ENCODE measurements around the gene ZNF74. TPM values are rescaled to one million over a fixed set of nuclear protein-coding genes. Genes with fewer than 3 reads are reported as not detected.
A peak's percentile ranks its signal among the peaks of the same experiment; 100 is the strongest.

ZNF74 gene
- total RNA-seq, 1 donor from 2014 or later: 54.2 TPM

DNA sequence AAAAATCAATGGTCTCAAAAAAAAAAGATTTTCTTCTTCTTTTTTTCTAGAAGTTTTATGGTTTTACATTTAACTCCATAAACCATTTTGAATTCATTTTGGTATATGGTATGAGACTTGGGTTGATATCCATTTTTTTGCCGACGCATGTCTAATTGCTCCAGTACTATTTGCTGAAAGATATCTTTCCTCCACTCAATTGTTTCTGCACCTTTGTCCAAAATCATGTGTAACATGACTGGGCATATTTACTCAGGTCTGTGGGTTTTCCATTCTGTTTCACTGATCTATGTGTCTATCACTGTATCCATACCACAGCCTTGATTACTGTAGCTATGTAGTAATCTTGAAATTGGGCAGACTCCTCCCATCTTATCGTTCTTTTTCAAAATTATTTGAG is 59.3 kb downstream of the ZNF74 start:
- no peak overlapping the region for H3K4me3 Mint-ChIP-seq
- no peak overlapping the region for H3K27ac Mint-ChIP-seq (ENCODE audit: unreplicated experiment)
- H3K36me3 Mint-ChIP-seq (ENCODE audit: low read depth): peaks cover 8% of the 10 kb centered on the region
- peaks cover 11% of the 10 kb centered on the region for H3K4me1 Mint-ChIP-seq
- no peaks in the 10 kb centered on the region for H3K9me3 Mint-ChIP-seq
- TF ChIP-seq, protein P1, sequence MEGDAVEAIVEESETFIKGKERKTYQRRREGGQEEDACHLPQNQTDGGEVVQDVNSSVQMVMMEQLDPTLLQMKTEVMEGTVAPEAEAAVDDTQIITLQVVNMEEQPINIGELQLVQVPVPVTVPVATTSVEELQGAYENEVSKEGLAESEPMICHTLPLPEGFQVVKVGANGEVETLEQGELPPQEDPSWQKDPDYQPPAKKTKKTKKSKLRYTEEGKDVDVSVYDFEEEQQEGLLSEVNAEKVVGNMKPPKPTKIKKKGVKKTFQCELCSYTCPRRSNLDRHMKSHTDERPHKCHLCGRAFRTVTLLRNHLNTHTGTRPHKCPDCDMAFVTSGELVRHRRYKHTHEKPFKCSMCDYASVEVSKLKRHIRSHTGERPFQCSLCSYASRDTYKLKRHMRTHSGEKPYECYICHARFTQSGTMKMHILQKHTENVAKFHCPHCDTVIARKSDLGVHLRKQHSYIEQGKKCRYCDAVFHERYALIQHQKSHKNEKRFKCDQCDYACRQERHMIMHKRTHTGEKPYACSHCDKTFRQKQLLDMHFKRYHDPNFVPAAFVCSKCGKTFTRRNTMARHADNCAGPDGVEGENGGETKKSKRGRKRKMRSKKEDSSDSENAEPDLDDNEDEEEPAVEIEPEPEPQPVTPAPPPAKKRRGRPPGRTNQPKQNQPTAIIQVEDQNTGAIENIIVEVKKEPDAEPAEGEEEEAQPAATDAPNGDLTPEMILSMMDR (conservative IDR thresholded peaks at IDR 0.05): no peak
- H3K27me3 Mint-ChIP-seq (ENCODE audit: low read depth): no peaks in the 10 kb centered on the region
- no peak for DNase-seq (ENCODE audit: low read depth, low spot score)

DNA sequence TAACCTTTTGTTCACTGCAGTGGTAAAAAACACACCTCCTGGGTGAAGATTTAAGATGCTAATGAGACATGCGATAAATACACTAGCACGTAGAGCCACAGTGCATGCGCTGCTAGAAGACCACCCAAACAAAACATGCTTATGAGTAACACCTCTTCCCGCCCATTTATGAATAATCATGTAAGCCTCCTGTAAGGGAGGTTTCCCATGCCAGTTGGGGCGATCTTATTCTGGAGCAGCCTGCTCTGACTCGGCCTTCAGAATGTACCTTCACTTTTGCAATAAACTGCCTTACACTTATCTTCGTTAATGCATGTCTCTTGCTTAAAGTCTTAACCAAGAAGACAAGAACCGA is 61.7 kb downstream of the ZNF74 start:
- TF ChIP-seq, protein P1 (conservative IDR thresholded peaks at IDR 0.05): no peak
- Mint-ChIP-seq H3K27ac (ENCODE audit: unreplicated experiment) (no peak overlapping the region), H3K36me3 (ENCODE audit: low read depth) (peaks cover 11% of the 10 kb centered on the region), H3K27me3 (ENCODE audit: low read depth) (no peaks in the 10 kb centered on the region), H3K4me1 (peaks cover 21% of the 10 kb centered on the region), H3K9me3 (no peaks in the 10 kb centered on the region), H3K4me3 (no peak overlapping the region)
- no peak for DNase-seq (ENCODE audit: low read depth, low spot score)

GRCh38 chr22:20456064-20456721 is 62.2 kb downstream of the ZNF74 start:
- Mint-ChIP-seq H3K9me3 (no peaks in the 10 kb centered on the region), H3K27me3 (ENCODE audit: low read depth) (no peaks in the 10 kb centered on the region), H3K36me3 (ENCODE audit: low read depth) (peaks cover 13% of the 10 kb centered on the region), H3K4me3 (peak overlapping the region; percentile 0), H3K27ac (ENCODE audit: unreplicated experiment) (peak overlapping the region; percentile 87), H3K4me1 (peaks cover 26% of the 10 kb centered on the region)
- DNase-seq (ENCODE audit: low read depth, low spot score): peak; percentile 72
- TF ChIP-seq, protein P1 (conservative IDR thresholded peaks at IDR 0.05): peak; percentile 90

GRCh38 chr22:20456722-20457076 is 62.7 kb downstream of the ZNF74 start:
- peak overlapping the region; percentile 0 for H3K4me3 Mint-ChIP-seq

DNA sequence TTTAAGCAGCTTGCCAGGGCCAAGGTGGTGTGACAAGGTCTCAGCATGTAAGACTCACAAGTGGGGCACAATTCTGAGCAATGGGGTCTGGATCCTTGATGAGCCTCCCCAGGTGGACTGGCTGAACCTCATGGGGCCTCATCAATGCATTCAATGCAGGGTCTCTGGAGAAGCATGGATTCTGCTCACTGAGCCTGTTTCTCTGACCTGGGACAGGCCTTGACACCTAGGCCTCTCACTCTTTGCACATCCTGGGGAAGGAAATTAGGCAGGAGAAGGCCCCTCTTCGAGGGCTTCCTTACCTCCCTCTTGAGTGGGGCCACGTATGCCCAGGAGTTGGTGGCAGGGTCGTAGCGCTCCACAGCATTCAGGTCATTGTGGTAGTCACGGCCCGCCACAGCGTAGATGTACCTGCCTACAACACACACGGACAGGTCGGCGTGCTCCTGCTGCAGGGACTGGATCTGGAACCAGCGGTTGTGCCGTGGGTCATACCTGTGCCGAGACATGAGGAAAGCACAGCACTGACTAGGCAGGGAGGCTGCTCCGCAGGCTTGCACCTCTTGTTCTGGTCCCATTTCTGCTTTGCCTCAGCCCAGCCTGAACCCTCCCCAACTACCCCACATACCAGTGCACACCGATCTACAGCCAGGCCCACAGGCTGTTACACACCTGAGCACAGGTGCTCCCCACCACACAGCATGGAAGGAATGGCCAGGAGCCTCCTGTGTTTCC is 63.7 kb downstream of the ZNF74 start:
- TF ChIP-seq, protein P1 (conservative IDR thresholded peaks at IDR 0.05): no peak
- no peaks in the 10 kb centered on the region for H3K9me3 Mint-ChIP-seq
- no peak for DNase-seq (ENCODE audit: low read depth, low spot score)
- H3K4me1 Mint-ChIP-seq: peaks cover 26% of the 10 kb centered on the region
- no peak overlapping the region for H3K4me3 Mint-ChIP-seq
- H3K36me3 Mint-ChIP-seq (ENCODE audit: low read depth): peaks cover 10% of the 10 kb centered on the region
- H3K27ac Mint-ChIP-seq (ENCODE audit: unreplicated experiment): no peak overlapping the region
- H3K27me3 Mint-ChIP-seq (ENCODE audit: low read depth): no peaks in the 10 kb centered on the region

More at GRCh38 chr22:20456722-20457076, 62.7 kb downstream of the ZNF74 start:
- H3K9me3 Mint-ChIP-seq: no peaks in the 10 kb centered on the region
- peaks cover 10% of the 10 kb centered on the region for H3K36me3 Mint-ChIP-seq (ENCODE audit: low read depth)
- peaks cover 26% of the 10 kb centered on the region for H3K4me1 Mint-ChIP-seq
- no peak for DNase-seq (ENCODE audit: low read depth, low spot score)
- TF ChIP-seq, protein P1 (conservative IDR thresholded peaks at IDR 0.05): no peak
- peak overlapping the region; percentile 87 for H3K27ac Mint-ChIP-seq (ENCODE audit: unreplicated experiment)
- H3K27me3 Mint-ChIP-seq (ENCODE audit: low read depth): no peaks in the 10 kb centered on the region

Other genes with a start within 250 kb of the ZNF74 start
- gene CCDC188, start 243.1 kb upstream of the ZNF74 start, total RNA-seq: 8.2 and 8.6 TPM in 2 replicates
- 17.9 and 19.0 TPM in 2 replicates for gene RTN4R, start 125.8 kb upstream of the ZNF74 start, total RNA-seq
- gene DGCR6L, start 74.1 kb upstream of the ZNF74 start, total RNA-seq: 52.1 and 58.7 TPM in 2 replicates
- gene SCARF2, start 43.7 kb downstream of the ZNF74 start, total RNA-seq: 23.1 and 23.4 TPM in 2 replicates
- 42.5 and 48.9 TPM in 2 replicates for gene KLHL22, start 101.6 kb downstream of the ZNF74 start, total RNA-seq
- 78.6 and 84.5 TPM in 2 replicates for gene MED15, start 113.5 kb downstream of the ZNF74 start, total RNA-seq